ENCODE data around the gene ZC3HAV1.

The ZC3HAV1 gene

DNA sequence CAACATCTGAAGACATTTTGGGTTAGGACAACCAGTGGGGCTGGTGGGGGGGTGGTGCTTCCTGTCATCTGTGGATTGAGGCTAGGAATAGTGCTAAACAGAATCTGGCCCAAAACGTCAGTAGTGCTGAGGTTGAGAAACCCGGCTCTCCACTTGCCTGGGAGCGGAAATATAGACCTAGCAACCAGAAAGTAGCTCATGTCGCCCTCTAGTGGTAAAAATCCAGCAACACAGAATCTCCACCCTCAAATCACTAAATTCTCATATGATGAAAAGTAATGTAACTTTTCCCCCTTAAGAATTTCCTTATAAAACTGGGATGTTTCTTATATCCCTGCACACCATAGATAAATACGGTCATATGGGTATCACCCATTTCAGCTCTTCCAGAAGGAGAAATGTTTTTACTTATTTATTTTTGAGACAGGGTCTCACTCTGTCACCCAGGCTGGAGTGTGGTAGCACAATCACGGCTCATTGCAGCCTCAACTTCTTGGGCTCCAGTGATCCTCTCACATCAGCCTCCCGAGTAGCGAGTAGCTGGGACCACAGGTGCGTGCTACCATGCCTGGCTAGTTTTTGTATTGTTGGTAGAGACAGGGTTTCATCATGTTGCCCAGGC is 34.4 kb downstream of the ZC3HAV1 start:
- Histone ChIP-seq H3K4me3 (ENCODE audit: low read length in 2 of 2) (no peak overlapping the region), H3K4me1 (ENCODE audit: control insufficient read depth, insufficient read depth, low read length) (peaks cover 4% of the 10 kb centered on the region), H3K27me3 (ENCODE audit: control insufficient read depth in 1 of 2, insufficient read depth in 2 of 2, low read length in 2 of 2) (no peaks in the 10 kb centered on the region), H3K36me3 (ENCODE audit: control insufficient read depth in 2 of 2, insufficient read depth in 2 of 2, low read length in 2 of 2) (peaks cover 32 to 37% of the 10 kb centered on the region in 2 donors), H3K9me3 (ENCODE audit: control insufficient read depth in 2 of 2, low read length in 2 of 2) (no peaks in the 10 kb centered on the region), H3K9ac (ENCODE audit: low read length in 2 of 2) (no peak overlapping the region), H3K27ac (ENCODE audit: low read length) (no peak overlapping the region)

GRCh38 chr7:139072796-139073195 is 36.7 kb downstream of the ZC3HAV1 start:
- Histone ChIP-seq H3K4me1 (ENCODE audit: control insufficient read depth, insufficient read depth, low read length) (peaks cover 4% of the 10 kb centered on the region), H3K9ac (ENCODE audit: low read length in 2 of 2) (no peak overlapping the region), H3K9me3 (ENCODE audit: control insufficient read depth in 2 of 2, low read length in 2 of 2) (no peaks in the 10 kb centered on the region), H3K27me3 (ENCODE audit: control insufficient read depth in 1 of 2, insufficient read depth in 2 of 2, low read length in 2 of 2) (no peaks in the 10 kb centered on the region), H3K27ac (ENCODE audit: low read length) (no peak overlapping the region), H3K4me3 (ENCODE audit: low read length in 2 of 2) (no peak overlapping the region), H3K36me3 (ENCODE audit: control insufficient read depth in 2 of 2, insufficient read depth in 2 of 2, low read length in 2 of 2) (peaks cover 25 to 26% of the 10 kb centered on the region in 2 donors)

DNA sequence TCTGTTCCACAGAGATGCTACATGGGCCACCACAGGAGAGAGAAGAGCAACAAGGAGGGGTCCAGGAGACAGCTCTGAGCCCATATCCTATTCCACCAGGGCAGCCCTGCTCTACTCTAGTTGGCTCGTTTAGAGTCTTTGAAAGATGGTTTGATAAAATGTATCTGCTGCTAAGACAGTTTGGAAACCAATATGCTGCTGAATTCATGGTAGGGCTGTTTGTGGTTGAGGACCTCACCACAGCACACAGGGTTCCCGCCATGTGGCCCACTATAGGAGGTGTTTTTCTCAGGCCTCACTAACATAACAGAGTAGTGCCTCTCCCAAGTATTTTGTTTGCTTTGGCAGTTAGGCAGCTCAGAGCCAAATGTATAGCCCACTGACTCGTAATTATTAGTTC is 37.8 kb downstream of the ZC3HAV1 start:
- H3K9me3 ChIP-seq (ENCODE audit: control insufficient read depth in 2 of 2, low read length in 2 of 2) = no peaks in the 10 kb centered on the region
- H3K27ac ChIP-seq (ENCODE audit: low read length) = no peak overlapping the region
- peaks cover 26 to 27% of the 10 kb centered on the region in 2 donors for H3K36me3 ChIP-seq (ENCODE audit: control insufficient read depth in 2 of 2, insufficient read depth in 2 of 2, low read length in 2 of 2)
- H3K27me3 ChIP-seq (ENCODE audit: control insufficient read depth in 1 of 2, insufficient read depth in 2 of 2, low read length in 2 of 2) = no peaks in the 10 kb centered on the region
- no peak overlapping the region for H3K9ac ChIP-seq (ENCODE audit: low read length in 2 of 2)
- H3K4me1 ChIP-seq (ENCODE audit: control insufficient read depth, insufficient read depth, low read length) = peaks cover 4% of the 10 kb centered on the region
- H3K4me3 ChIP-seq (ENCODE audit: low read length in 2 of 2) = no peak overlapping the region

GRCh38 chr7:139068544-139069399 is 40.7 kb downstream of the ZC3HAV1 start:
- Histone ChIP-seq H3K4me1 (ENCODE audit: control insufficient read depth, insufficient read depth, low read length) (peaks cover 5% of the 10 kb centered on the region), H3K27me3 (ENCODE audit: control insufficient read depth in 1 of 2, insufficient read depth in 2 of 2, low read length in 2 of 2) (no peaks in the 10 kb centered on the region), H3K9me3 (ENCODE audit: control insufficient read depth in 2 of 2, low read length in 2 of 2) (no peaks in the 10 kb centered on the region), H3K9ac (ENCODE audit: low read length in 2 of 2) (no peak overlapping the region), H3K36me3 (ENCODE audit: control insufficient read depth in 2 of 2, insufficient read depth in 2 of 2, low read length in 2 of 2) (peaks cover 31 to 33% of the 10 kb centered on the region in 2 donors), H3K4me3 (ENCODE audit: low read length in 2 of 2) (no peak overlapping the region), H3K27ac (ENCODE audit: low read length) (no peak overlapping the region)

DNA sequence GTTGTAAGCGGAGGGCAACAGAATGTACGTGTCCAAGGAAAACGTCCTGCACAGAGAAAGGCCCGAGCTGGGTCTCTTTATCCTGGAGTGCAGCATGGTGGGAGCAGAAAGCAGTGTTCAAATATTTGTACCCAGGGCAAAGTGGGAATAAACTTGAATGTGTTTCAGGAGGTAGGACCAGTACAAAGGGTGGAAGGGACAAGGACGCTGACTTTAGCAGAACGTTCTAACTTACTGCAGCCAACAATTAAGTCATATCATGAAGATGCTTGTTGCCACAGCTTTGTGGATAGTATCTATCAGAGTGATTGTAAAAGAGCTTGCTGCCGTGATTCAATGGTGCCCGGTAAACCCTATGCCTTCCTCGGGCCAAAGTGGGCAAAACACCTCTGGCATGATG is 43.2 kb downstream of the ZC3HAV1 start:
- Histone ChIP-seq H3K36me3 (ENCODE audit: control insufficient read depth in 2 of 2, insufficient read depth in 2 of 2, low read length in 2 of 2) (peaks cover 26 to 29% of the 10 kb centered on the region in 2 donors), H3K4me3 (ENCODE audit: low read length in 2 of 2) (no peak overlapping the region)

DNA sequence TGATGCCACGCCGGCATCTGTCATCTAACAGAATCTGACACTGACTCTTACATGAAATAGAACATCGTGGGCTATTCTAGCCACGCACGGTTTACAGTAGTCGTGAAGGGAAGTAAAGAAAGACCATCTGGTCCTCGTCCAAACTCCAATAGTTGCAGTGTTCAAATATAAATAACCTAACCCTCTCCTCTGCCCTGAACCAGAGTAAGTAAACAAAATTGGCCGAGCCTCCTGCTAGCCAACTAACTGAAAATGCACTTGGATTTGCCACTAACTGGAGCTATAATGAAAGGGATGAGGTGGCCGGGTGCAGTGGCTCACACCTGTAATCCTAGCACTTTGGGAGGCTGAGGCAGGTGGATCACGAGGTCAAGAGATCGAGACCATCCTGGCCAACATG is 44.2 kb downstream of the ZC3HAV1 start:
- H3K36me3 ChIP-seq (ENCODE audit: control insufficient read depth in 2 of 2, insufficient read depth in 2 of 2, low read length in 2 of 2) = peaks cover 30 to 32% of the 10 kb centered on the region in 2 donors
- H3K4me3 ChIP-seq (ENCODE audit: low read length in 2 of 2) = no peak overlapping the region
- H3K9ac ChIP-seq (ENCODE audit: low read length in 2 of 2) = peak overlapping the region in 1 of 2 donors; percentile 36
- no peaks in the 10 kb centered on the region for H3K9me3 ChIP-seq (ENCODE audit: control insufficient read depth in 2 of 2, low read length in 2 of 2)
- peaks cover 5% of the 10 kb centered on the region for H3K4me1 ChIP-seq (ENCODE audit: control insufficient read depth, insufficient read depth, low read length)
- no peak overlapping the region for H3K27ac ChIP-seq (ENCODE audit: low read length)
- H3K27me3 ChIP-seq (ENCODE audit: control insufficient read depth in 1 of 2, insufficient read depth in 2 of 2, low read length in 2 of 2) = no peaks in the 10 kb centered on the region

More for the DNA sequence above, 43.2 kb downstream of the ZC3HAV1 start:
- H3K9ac ChIP-seq (ENCODE audit: low read length in 2 of 2) = no peak overlapping the region
- peaks cover 5% of the 10 kb centered on the region for H3K4me1 ChIP-seq (ENCODE audit: control insufficient read depth, insufficient read depth, low read length)
- no peaks in the 10 kb centered on the region for H3K9me3 ChIP-seq (ENCODE audit: control insufficient read depth in 2 of 2, low read length in 2 of 2)
- H3K27ac ChIP-seq (ENCODE audit: low read length) = no peak overlapping the region
- H3K27me3 ChIP-seq (ENCODE audit: control insufficient read depth in 1 of 2, insufficient read depth in 2 of 2, low read length in 2 of 2) = no peaks in the 10 kb centered on the region

GRCh38 chr7:139061416-139061815 is 48.1 kb downstream of the ZC3HAV1 start:
- H3K9ac ChIP-seq (ENCODE audit: low read length in 2 of 2) = no peak overlapping the region
- H3K4me1 ChIP-seq (ENCODE audit: control insufficient read depth, insufficient read depth, low read length) = peaks cover 5% of the 10 kb centered on the region
- H3K27ac ChIP-seq (ENCODE audit: low read length) = no peak overlapping the region
- H3K36me3 ChIP-seq (ENCODE audit: control insufficient read depth in 2 of 2, insufficient read depth in 2 of 2, low read length in 2 of 2) = peaks cover 21 to 26% of the 10 kb centered on the region in 2 donors
- no peak overlapping the region for H3K4me3 ChIP-seq (ENCODE audit: low read length in 2 of 2)
- H3K9me3 ChIP-seq (ENCODE audit: control insufficient read depth in 2 of 2, low read length in 2 of 2) = no peaks in the 10 kb centered on the region
- no peaks in the 10 kb centered on the region for H3K27me3 ChIP-seq (ENCODE audit: control insufficient read depth in 1 of 2, insufficient read depth in 2 of 2, low read length in 2 of 2)

DNA sequence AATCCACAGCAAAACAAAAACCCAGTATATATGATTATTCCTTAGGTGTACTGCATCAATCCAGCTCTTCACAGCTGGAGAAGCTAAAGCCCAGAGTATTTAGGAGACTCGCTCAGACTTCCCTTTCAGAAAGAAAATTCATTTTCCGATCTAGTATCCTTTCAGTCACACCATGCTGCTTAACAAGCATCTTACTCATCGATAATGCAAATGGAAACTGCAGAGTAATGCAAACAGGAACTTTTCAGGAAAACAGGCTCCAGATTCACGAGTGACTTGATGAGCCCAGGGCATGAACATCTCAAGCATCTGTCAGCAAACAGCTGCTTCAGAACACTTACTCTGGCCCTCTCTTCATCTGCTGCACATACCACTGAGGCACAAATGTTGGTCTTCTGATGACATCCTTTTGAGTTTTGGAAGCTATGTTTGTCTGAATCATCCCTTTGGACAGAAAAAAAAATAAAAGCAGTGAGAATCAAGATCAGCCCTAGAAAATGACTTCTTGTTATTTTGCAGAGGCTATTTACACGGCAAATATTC is 48.8 kb downstream of the ZC3HAV1 start:
- peaks cover 16 to 24% of the 10 kb centered on the region in 2 donors for H3K36me3 ChIP-seq (ENCODE audit: control insufficient read depth in 2 of 2, insufficient read depth in 2 of 2, low read length in 2 of 2)
- no peaks in the 10 kb centered on the region for H3K9me3 ChIP-seq (ENCODE audit: control insufficient read depth in 2 of 2, low read length in 2 of 2)
- no peaks in the 10 kb centered on the region for H3K27me3 ChIP-seq (ENCODE audit: control insufficient read depth in 1 of 2, insufficient read depth in 2 of 2, low read length in 2 of 2)
- peaks cover 5% of the 10 kb centered on the region for H3K4me1 ChIP-seq (ENCODE audit: control insufficient read depth, insufficient read depth, low read length)
- no peak overlapping the region for H3K4me3 ChIP-seq (ENCODE audit: low read length in 2 of 2)
- H3K27ac ChIP-seq (ENCODE audit: low read length) = no peak overlapping the region
- no peak overlapping the region for H3K9ac ChIP-seq (ENCODE audit: low read length in 2 of 2)

DNA sequence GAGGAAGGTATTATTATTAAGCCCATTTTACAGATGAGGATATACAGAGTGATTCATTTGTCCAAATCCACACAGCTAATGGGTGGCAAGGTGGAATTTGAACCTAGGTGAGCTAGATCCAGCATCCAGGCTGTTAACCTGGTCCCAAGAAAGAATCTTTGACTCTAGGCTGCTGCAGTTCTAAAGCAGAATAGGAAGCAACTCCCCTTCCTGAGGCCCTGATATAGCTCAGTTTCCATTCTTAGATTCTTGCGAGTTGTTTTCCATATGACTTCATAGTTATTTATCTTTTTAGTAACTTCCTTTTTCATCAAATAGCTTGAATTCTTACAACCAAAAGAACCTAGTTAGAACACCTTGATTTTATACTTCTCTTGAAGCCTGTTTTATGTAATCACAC is 49.6 kb downstream of the ZC3HAV1 start:
- Histone ChIP-seq H3K4me1 (ENCODE audit: control insufficient read depth, insufficient read depth, low read length) (no peaks in the 10 kb centered on the region), H3K9me3 (ENCODE audit: control insufficient read depth in 2 of 2, low read length in 2 of 2) (no peaks in the 10 kb centered on the region), H3K27ac (ENCODE audit: low read length) (no peak overlapping the region), H3K27me3 (ENCODE audit: control insufficient read depth in 1 of 2, insufficient read depth in 2 of 2, low read length in 2 of 2) (no peaks in the 10 kb centered on the region), H3K36me3 (ENCODE audit: control insufficient read depth in 2 of 2, insufficient read depth in 2 of 2, low read length in 2 of 2) (peaks cover 18 to 24% of the 10 kb centered on the region in 2 donors), H3K4me3 (ENCODE audit: low read length in 2 of 2) (no peak overlapping the region), H3K9ac (ENCODE audit: low read length in 2 of 2) (no peak overlapping the region)

- Histone ChIP-seq H3K36me3 (ENCODE audit: control insufficient read depth in 2 of 2, insufficient read depth in 2 of 2, low read length in 2 of 2) (peaks cover 17 to 27% of the 10 kb centered on the region in 2 donors), H3K9me3 (ENCODE audit: control insufficient read depth in 2 of 2, low read length in 2 of 2) (no peaks in the 10 kb centered on the region), H3K4me3 (ENCODE audit: low read length in 2 of 2) (no peak overlapping the region), H3K4me1 (ENCODE audit: control insufficient read depth, insufficient read depth, low read length) (no peaks in the 10 kb centered on the region), H3K9ac (ENCODE audit: low read length in 2 of 2) (no peak overlapping the region), H3K27ac (ENCODE audit: low read length) (no peak overlapping the region), H3K27me3 (ENCODE audit: control insufficient read depth in 1 of 2, insufficient read depth in 2 of 2, low read length in 2 of 2) (no peaks in the 10 kb centered on the region)
These were observed 50.6 kb downstream of the ZC3HAV1 start for GRCh38 chr7:139058943-139059342.

Measured in stomach smooth muscle (tissue), 2 donors.